NCI-H1417 treated with DMSO at 0.1 percent for 48 hours (cell line): ENCODE measurements around the gene SLC6A3.
"Not testable (repeated sequence)": the region's sequence is repeated elsewhere in the genome, so short reads cannot be mapped to it uniquely, and the experiment has no call there.

Experiments used
- DNase-seq: peaks from one replicate; lab custom pipeline; 2025; lab: John Stamatoyannopoulos, UW

The SLC6A3 gene

GRCh38 chr5:1368236-1368635 lies 77.0 kb downstream of the SLC6A3 start:
- DNase-seq: no peak

GRCh38 chr5:1367149-1367548 lies 78.1 kb downstream of the SLC6A3 start:
- no peak for DNase-seq

- DNase-seq: no peak
Observed at GRCh38 chr5:1366514-1366913, 78.7 kb downstream of the SLC6A3 start.

- no peak for DNase-seq
Observed at GRCh38 chr5:1364211-1364610, 81.0 kb downstream of the SLC6A3 start.

GRCh38 chr5:1363581-1363980 lies 81.7 kb downstream of the SLC6A3 start:
- DNase-seq: no peak

GRCh38 chr5:1363160-1363559 lies 82.1 kb downstream of the SLC6A3 start:
- no peak for DNase-seq

- no peak for DNase-seq
Observed at GRCh38 chr5:1362242-1363015, 82.8 kb downstream of the SLC6A3 start.

- no peak for DNase-seq
Observed at GRCh38 chr5:1360861-1361260, 84.4 kb downstream of the SLC6A3 start.

- not testable (repeated sequence) for DNase-seq
Observed at GRCh38 chr5:1360367-1360766, 84.9 kb downstream of the SLC6A3 start.

GRCh38 chr5:1359713-1360112 lies 85.5 kb downstream of the SLC6A3 start:
- no peak for DNase-seq

GRCh38 chr5:1359031-1359645 lies 86.1 kb downstream of the SLC6A3 start:
- no peak for DNase-seq

GRCh38 chr5:1358726-1359025 lies 86.6 kb downstream of the SLC6A3 start:
- no peak for DNase-seq

- no peak for DNase-seq
Observed at GRCh38 chr5:1357946-1358725, 87.1 kb downstream of the SLC6A3 start.

- no peak for DNase-seq
Observed at GRCh38 chr5:1356873-1357787, 88.1 kb downstream of the SLC6A3 start.

GRCh38 chr5:1354576-1354975 lies 90.7 kb downstream of the SLC6A3 start:
- no peak for DNase-seq

GRCh38 chr5:1352231-1353219 lies 92.7 kb downstream of the SLC6A3 start:
- DNase-seq: no peak

GRCh38 chr5:1351156-1351555 lies 94.1 kb downstream of the SLC6A3 start:
- DNase-seq: no peak

- DNase-seq: no peak
Observed at GRCh38 chr5:1349246-1349645, 96.0 kb downstream of the SLC6A3 start.

- DNase-seq: no peak
Observed at GRCh38 chr5:1348986-1349245, 96.3 kb downstream of the SLC6A3 start.

GRCh38 chr5:1347571-1347970 lies 97.7 kb downstream of the SLC6A3 start:
- DNase-seq: no peak
